H9 (cell line): ENCODE measurements around the gene RPS6KB2. TPM values are rescaled to one million over a fixed set of nuclear protein-coding genes. Genes with fewer than 3 reads are reported as not detected.

Experiments
- DNase-seq: peaks from one replicate; pipeline ENCODE4 v3.0.0-alpha.2; 2017
- H2AFZ ChIP-seq: one replicate; pipeline ENCODE4 v1.6.1; 2013; ENCODE audit warnings: mild to moderate bottlenecking, low read length, control low read depth, moderate library complexity
- H2AK5ac ChIP-seq: 2 replicates; pipeline ENCODE4 v1.6.1; 2013; ENCODE audit warnings: low read length, control low read depth, mixed read lengths; ENCODE audit not compliant: insufficient read length
- H2BK120ac ChIP-seq: one replicate; pipeline ENCODE4 v1.6.1; 2013; ENCODE audit warnings: low read depth, mild to moderate bottlenecking, low read length, control low read depth, inconsistent platforms; ENCODE audit not compliant: poor library complexity, severe bottlenecking
- H2BK12ac ChIP-seq: 2 replicates; pipeline ENCODE4 v1.6.1; 2013; ENCODE audit warnings: low read length, control low read depth, mixed read lengths, low read depth; ENCODE audit not compliant: insufficient read length
- H2BK15ac ChIP-seq: 2 replicates; pipeline ENCODE4 v1.6.1; 2013; ENCODE audit warnings: low read depth, low read length, control low read depth
- H2BK20ac ChIP-seq: one replicate; pipeline ENCODE4 v1.6.1; 2013; ENCODE audit warnings: low read depth, mild to moderate bottlenecking, low read length, control low read depth, inconsistent platforms; ENCODE audit not compliant: poor library complexity, severe bottlenecking
- H2BK5ac ChIP-seq: 2 replicates; pipeline ENCODE4 v1.6.1; 2013; ENCODE audit warnings: low read length, control low read depth, mixed read lengths; ENCODE audit not compliant: insufficient read length
- H3K14ac ChIP-seq: 2 replicates; pipeline ENCODE4 v1.6.1; 2013; ENCODE audit warnings: low read length, control low read depth; ENCODE audit not compliant: insufficient read depth
- H3K18ac ChIP-seq: 2 replicates; pipeline ENCODE4 v1.6.1; 2013; ENCODE audit warnings: low read depth, mild to moderate bottlenecking, mixed read lengths, low read length, control low read depth; ENCODE audit not compliant: insufficient read length
- H3K23ac ChIP-seq: 2 replicates; pipeline ENCODE4 v1.6.1; 2013; ENCODE audit warnings: low read length, control low read depth, mixed read lengths, low read depth; ENCODE audit not compliant: insufficient read length
- H3K23me2 ChIP-seq: 2 replicates; pipeline ENCODE4 v1.6.1; 2013; ENCODE audit warnings: low read depth, mild to moderate bottlenecking, mixed read lengths, low read length, control low read depth; ENCODE audit not compliant: insufficient read length, poor library complexity, severe bottlenecking
- H3K27ac ChIP-seq: 2 replicates; pipeline ENCODE4 v1.5.1; 2013; ENCODE audit warnings: low read length, control low read depth, mixed read lengths, low read depth; ENCODE audit not compliant: insufficient read length
- H3K27me3 ChIP-seq: 2 replicates; pipeline ENCODE4 v1.6.1; 2013; ENCODE audit warnings: low read length, control low read depth, inconsistent platforms; ENCODE audit not compliant: insufficient read depth
- H3K4ac ChIP-seq: 2 replicates; pipeline ENCODE4 v1.6.1; 2013; ENCODE audit warnings: low read depth, mild to moderate bottlenecking, control low read depth, inconsistent platforms, low read length, moderate library complexity
- H3K4me1 ChIP-seq: 2 replicates; pipeline ENCODE4 v1.6.1; 2013; ENCODE audit warnings: low read length, control low read depth, inconsistent platforms; ENCODE audit not compliant: insufficient read depth
- H3K4me2 ChIP-seq: 2 replicates; pipeline ENCODE4 v1.6.1; 2013; ENCODE audit warnings: low read length, control low read depth, mixed read lengths; ENCODE audit not compliant: insufficient read length, insufficient read depth
- H3K56ac ChIP-seq: 2 replicates; pipeline ENCODE4 v1.6.1; 2013; ENCODE audit warnings: low read depth, mild to moderate bottlenecking, mixed read lengths, low read length, control low read depth; ENCODE audit not compliant: insufficient read length
- H3K79me1 ChIP-seq: 2 replicates; pipeline ENCODE4 v1.6.1; 2013; ENCODE audit warnings: low read depth, mild to moderate bottlenecking, moderate library complexity, low read length, control low read depth, inconsistent platforms; ENCODE audit not compliant: insufficient read depth, poor library complexity, severe bottlenecking
- H3K79me2 ChIP-seq: 2 replicates; pipeline ENCODE4 v1.6.1; 2013; ENCODE audit warnings: low read length, control low read depth, inconsistent platforms; ENCODE audit not compliant: insufficient read depth
- H3K9ac ChIP-seq: 2 replicates; pipeline ENCODE4 v1.6.1; 2013; ENCODE audit warnings: low read length, control low read depth, mixed read lengths; ENCODE audit not compliant: insufficient read length; ENCODE audit errors: extremely low read depth
- H3K9me3 ChIP-seq: one replicate; pipeline ENCODE4 v1.6.1; 2013; ENCODE audit warnings: low read depth, low read length, inconsistent platforms; ENCODE audit not compliant: control insufficient read depth
- H3T11ph ChIP-seq: one replicate; pipeline ENCODE4 v1.6.1; 2013; ENCODE audit warnings: mild to moderate bottlenecking, low read length, control low read depth, inconsistent platforms
- H4K20me1 ChIP-seq: one replicate; pipeline ENCODE4 v1.6.1; 2013; ENCODE audit not compliant: control insufficient read depth, insufficient read length, insufficient read depth
- H4K5ac ChIP-seq: 2 replicates; pipeline ENCODE4 v1.6.1; 2013; ENCODE audit warnings: low read depth, mild to moderate bottlenecking, mixed read lengths, low read length, control low read depth; ENCODE audit not compliant: insufficient read length
- H4K8ac ChIP-seq: replicated peaks from 2 replicates; pipeline ENCODE4 v1.6.1; 2013; ENCODE audit warnings: low read length, control low read depth, mixed read lengths, low read depth; ENCODE audit not compliant: insufficient read length
- H4K91ac ChIP-seq: 2 replicates; pipeline ENCODE4 v1.6.1; 2013; ENCODE audit warnings: low read depth, mild to moderate bottlenecking, moderate library complexity, mixed read lengths, low read length, control low read depth; ENCODE audit not compliant: insufficient read length
- H3K27ac Mint-ChIP-seq, 3 experiments: 2 replicates in 2 of 3; 3 replicates in 1 of 3; pipeline ENCODE4 v1.8.0; 2020 to 2021; ENCODE audit warnings: mixed read lengths in 3 of 3, mild to moderate bottlenecking in 1 of 3, moderate library complexity in 1 of 3
- H3K27me3 Mint-ChIP-seq: 2 replicates; pipeline ENCODE4 v1.8.0; 2021; ENCODE audit warnings: low read depth, mild to moderate bottlenecking, moderate library complexity, mixed read lengths
- H3K36me3 Mint-ChIP-seq, 3 experiments: 2 replicates in 2 of 3; 3 replicates in 1 of 3; pipeline ENCODE4 v1.8.0; 2020 to 2021; ENCODE audit warnings: low read depth in 3 of 3, mixed read lengths in 3 of 3; ENCODE audit not compliant: insufficient read depth in 1 of 3
- H3K4me1 Mint-ChIP-seq, 2 experiments: 2 replicates each; pipeline ENCODE4 v1.8.0; 2020; ENCODE audit warnings: mixed read lengths in 2 of 2
- H3K4me3 Mint-ChIP-seq, 2 experiments: 2 replicates in 1 of 2; 3 replicates in 1 of 2; pipeline ENCODE4 v1.8.0; 2020 to 2021; ENCODE audit warnings: mild to moderate bottlenecking in 2 of 2, mixed read lengths in 2 of 2, moderate library complexity in 1 of 2
- H3K9me3 Mint-ChIP-seq, 2 experiments: 2 replicates in 1 of 2; 3 replicates in 1 of 2; pipeline ENCODE4 v1.8.0; 2020; ENCODE audit warnings: mild to moderate bottlenecking in 2 of 2, mixed read lengths in 2 of 2, moderate library complexity in 1 of 2
- WGBS: extraction: QIAGEN DNeasy Blood & Tissue Kit; methylation state at CpG from one replicate; pipeline ENCODE4 v1.1.7; 2013; ENCODE audit warnings: missing lambda C conversion rate, low lambda C conversion rate, mixed read lengths; ENCODE audit not compliant: insufficient read length; ENCODE audit errors: extremely low coverage; 5-methylcytosine and 5-hydroxymethylcytosine counted together
- total RNA-seq: library from RNA; stranded (reverse); gene quantifications from 2 replicates; pipeline ENCODE4 v1.2.1, GENCODE V29; 2021
- TF ChIP-seq, protein P1 (sequence below): fragments of 200-600 bp; sonication (generic); conservative IDR thresholded peaks from 3 replicates; pipeline ENCODE4 v1.8.0; 2021; ENCODE audit warnings: antibody characterized with exemption, mild to moderate bottlenecking

The RPS6KB2 gene
- total RNA-seq, 1 experiment from 2014 or later = 51.7 TPM

DNA sequence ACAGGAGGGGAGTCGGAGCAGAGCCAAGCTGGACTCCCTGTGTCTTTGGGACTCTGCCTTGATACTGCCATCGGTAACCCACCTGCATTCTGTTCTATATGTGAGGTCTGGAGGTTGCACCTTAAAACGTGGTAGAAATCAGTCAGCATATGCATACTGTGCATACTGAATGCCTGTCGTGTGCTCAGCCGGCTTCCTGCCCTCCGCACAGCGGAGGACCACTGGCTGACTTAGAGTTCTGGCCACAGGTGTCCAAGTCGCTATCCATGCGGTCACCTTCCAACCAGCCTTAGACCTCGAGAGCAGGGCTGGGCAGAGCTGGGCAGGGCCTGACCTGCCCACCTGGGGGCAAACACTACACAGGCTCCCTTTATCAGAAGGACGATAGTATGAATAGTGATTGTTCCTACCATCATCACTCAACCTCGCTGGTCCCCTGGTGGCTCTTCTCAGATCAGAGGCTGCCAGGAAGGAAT is 20.6 kb upstream of the RPS6KB2 start:
- no peaks in the 10 kb centered on the region for H3K23me2 ChIP-seq
- H3K9me3 Mint-ChIP-seq = no peaks in the 10 kb centered on the region
- H3K56ac ChIP-seq = no peak overlapping the region
- no peak overlapping the region for H3T11ph ChIP-seq
- WGBS = no CpG with 5 or more reads among the region's 12 CpGs
- H2BK5ac ChIP-seq = no peak overlapping the region
- no peak overlapping the region for H3K27ac ChIP-seq
- H2AFZ ChIP-seq = no peak overlapping the region
- no peak overlapping the region for H3K18ac ChIP-seq
- TF ChIP-seq, protein P1, sequence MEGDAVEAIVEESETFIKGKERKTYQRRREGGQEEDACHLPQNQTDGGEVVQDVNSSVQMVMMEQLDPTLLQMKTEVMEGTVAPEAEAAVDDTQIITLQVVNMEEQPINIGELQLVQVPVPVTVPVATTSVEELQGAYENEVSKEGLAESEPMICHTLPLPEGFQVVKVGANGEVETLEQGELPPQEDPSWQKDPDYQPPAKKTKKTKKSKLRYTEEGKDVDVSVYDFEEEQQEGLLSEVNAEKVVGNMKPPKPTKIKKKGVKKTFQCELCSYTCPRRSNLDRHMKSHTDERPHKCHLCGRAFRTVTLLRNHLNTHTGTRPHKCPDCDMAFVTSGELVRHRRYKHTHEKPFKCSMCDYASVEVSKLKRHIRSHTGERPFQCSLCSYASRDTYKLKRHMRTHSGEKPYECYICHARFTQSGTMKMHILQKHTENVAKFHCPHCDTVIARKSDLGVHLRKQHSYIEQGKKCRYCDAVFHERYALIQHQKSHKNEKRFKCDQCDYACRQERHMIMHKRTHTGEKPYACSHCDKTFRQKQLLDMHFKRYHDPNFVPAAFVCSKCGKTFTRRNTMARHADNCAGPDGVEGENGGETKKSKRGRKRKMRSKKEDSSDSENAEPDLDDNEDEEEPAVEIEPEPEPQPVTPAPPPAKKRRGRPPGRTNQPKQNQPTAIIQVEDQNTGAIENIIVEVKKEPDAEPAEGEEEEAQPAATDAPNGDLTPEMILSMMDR = no peak
- H3K27me3 ChIP-seq = no peaks in the 10 kb centered on the region
- H3K4me2 ChIP-seq = no peak overlapping the region
- no peaks in the 10 kb centered on the region for H4K20me1 ChIP-seq
- H3K4me3 Mint-ChIP-seq = no peak overlapping the region
- H2BK20ac ChIP-seq = no peak overlapping the region
- H3K79me2 ChIP-seq = no peaks in the 10 kb centered on the region
- H3K23ac ChIP-seq = no peak overlapping the region
- no peaks in the 10 kb centered on the region for H3K9me3 ChIP-seq
- no peak overlapping the region for H2BK15ac ChIP-seq
- H3K4ac ChIP-seq = no peak overlapping the region
- H3K27me3 Mint-ChIP-seq = peaks cover 37% of the 10 kb centered on the region
- H2BK120ac ChIP-seq = no peak overlapping the region
- no peak overlapping the region for H4K8ac ChIP-seq
- no peak overlapping the region for H3K27ac Mint-ChIP-seq
- no peak for DNase-seq
- H3K4me1 ChIP-seq = no peaks in the 10 kb centered on the region
- H3K79me1 ChIP-seq = no peaks in the 10 kb centered on the region
- no peak overlapping the region for H4K91ac ChIP-seq
- no peak overlapping the region for H3K9ac ChIP-seq
- H3K14ac ChIP-seq = no peak overlapping the region
- H2BK12ac ChIP-seq = no peak overlapping the region
- H3K4me1 Mint-ChIP-seq = peaks cover 14 to 25% of the 10 kb centered on the region in 2 experiments
- H4K5ac ChIP-seq = no peak overlapping the region
- no peaks in the 10 kb centered on the region for H3K36me3 Mint-ChIP-seq
- no peak overlapping the region for H2AK5ac ChIP-seq
